GM18498 (cell line): ENCODE results near the gene ASZ1.
A peak's percentile ranks its signal among the peaks of the same experiment; 100 is the strongest.

Source experiments
- ATAC-seq: cut with Tn5 transposase; IDR thresholded peaks from one replicate; pipeline ENCODE4 v1.9.1; 2021; ENCODE audit warnings: mild to moderate bottlenecking, moderate library complexity; ENCODE audit not compliant: unreplicated experiment

Gene ASZ1

GRCh38 chr7:117347480-117347879 is 79.8 kb downstream of the ASZ1 start:
- ATAC-seq: peak; percentile 35

- no peak for ATAC-seq
These were observed 81.1 kb downstream of the ASZ1 start for GRCh38 chr7:117346161-117346560.

- ATAC-seq: no peak
These were observed 89.3 kb downstream of the ASZ1 start for GRCh38 chr7:117338020-117338419.

- no peak for ATAC-seq
These were observed 94.1 kb downstream of the ASZ1 start for GRCh38 chr7:117333168-117333567.

- ATAC-seq: no peak
These were observed 95.3 kb downstream of the ASZ1 start for GRCh38 chr7:117332031-117332430.

- no peak for ATAC-seq
These were observed 101.5 kb downstream of the ASZ1 start for GRCh38 chr7:117325836-117326235.

GRCh38 chr7:117324960-117325359 is 102.3 kb downstream of the ASZ1 start:
- no peak for ATAC-seq

GRCh38 chr7:117323851-117324711 is 103.2 kb downstream of the ASZ1 start:
- ATAC-seq: no peak

- no peak for ATAC-seq
These were observed 103.9 kb downstream of the ASZ1 start for GRCh38 chr7:117323305-117323850.

- ATAC-seq: no peak
These were observed 104.5 kb downstream of the ASZ1 start, which contains the start of gene WNT2 for GRCh38 chr7:117322741-117323304. Gene WNT2 (minus strand): TSS chr7:117323058. CDS start chr7:117322989, 69 bp downstream.

- no peak for ATAC-seq
These were observed 106.8 kb downstream of the ASZ1 start for GRCh38 chr7:117320523-117320922.

GRCh38 chr7:117319181-117319580 is 108.1 kb downstream of the ASZ1 start:
- no peak for ATAC-seq

- ATAC-seq: no peak
These were observed 113.7 kb downstream of the ASZ1 start for GRCh38 chr7:117313582-117313981.
